ENCODE measurements around the gene UBE2E2. TPM values are rescaled to one million over a fixed set of nuclear protein-coding genes. Genes with fewer than 3 reads are reported as not detected.

Gene UBE2E2
- total RNA-seq, 1 donor from 2014 or later = 24.2 TPM

DNA sequence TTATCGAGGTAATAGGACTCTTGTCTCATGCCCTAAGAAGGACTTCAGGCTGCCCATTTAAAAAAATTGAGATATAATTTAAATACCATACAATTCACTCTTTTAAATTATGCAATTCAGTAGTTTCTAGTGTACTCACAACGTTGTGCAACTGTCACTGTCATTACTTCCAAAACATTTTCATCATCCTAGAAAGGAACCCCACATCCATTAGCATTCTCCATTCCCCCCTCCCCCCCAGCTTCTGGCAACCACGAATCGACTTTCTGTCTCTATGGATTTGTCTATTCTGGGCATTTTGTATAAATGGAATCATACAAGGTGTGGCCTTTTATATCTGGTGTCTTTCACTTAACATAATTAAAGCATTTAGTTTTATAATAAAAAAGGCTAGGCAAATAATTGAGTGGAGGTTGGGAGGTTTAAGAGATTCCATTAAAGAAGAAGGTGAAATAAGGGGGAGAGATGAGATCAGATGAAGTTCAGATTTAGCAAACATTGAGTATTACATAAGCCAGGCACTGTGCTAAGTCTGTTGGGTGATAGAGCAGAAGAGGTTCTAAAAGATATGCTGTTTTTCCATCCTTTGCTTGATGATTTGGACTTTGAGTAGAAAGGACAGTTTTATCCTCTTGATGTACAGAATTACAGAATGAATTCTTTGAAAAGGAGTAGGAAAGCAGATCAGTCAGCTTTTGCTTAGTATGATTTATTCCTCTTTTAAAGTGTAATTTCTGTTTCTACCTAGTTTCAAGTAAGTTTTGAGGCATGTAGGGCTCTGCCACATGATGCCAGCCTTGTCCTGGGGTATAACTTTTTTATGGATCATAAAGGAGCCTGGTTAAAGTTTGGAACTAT is 36.3 kb downstream of the UBE2E2 start:
- peaks cover 10% of the 10 kb centered on the region for H3K4me1 Mint-ChIP-seq
- no peaks in the 10 kb centered on the region for H3K36me3 Mint-ChIP-seq (ENCODE audit: low read depth)
- DNase-seq (ENCODE audit: low read depth, low spot score) = no peak
- H3K4me3 Mint-ChIP-seq = no peak overlapping the region
- no peaks in the 10 kb centered on the region for H3K9me3 Mint-ChIP-seq
- no peaks in the 10 kb centered on the region for H3K27me3 Mint-ChIP-seq (ENCODE audit: low read depth)
- TF ChIP-seq, protein P1, sequence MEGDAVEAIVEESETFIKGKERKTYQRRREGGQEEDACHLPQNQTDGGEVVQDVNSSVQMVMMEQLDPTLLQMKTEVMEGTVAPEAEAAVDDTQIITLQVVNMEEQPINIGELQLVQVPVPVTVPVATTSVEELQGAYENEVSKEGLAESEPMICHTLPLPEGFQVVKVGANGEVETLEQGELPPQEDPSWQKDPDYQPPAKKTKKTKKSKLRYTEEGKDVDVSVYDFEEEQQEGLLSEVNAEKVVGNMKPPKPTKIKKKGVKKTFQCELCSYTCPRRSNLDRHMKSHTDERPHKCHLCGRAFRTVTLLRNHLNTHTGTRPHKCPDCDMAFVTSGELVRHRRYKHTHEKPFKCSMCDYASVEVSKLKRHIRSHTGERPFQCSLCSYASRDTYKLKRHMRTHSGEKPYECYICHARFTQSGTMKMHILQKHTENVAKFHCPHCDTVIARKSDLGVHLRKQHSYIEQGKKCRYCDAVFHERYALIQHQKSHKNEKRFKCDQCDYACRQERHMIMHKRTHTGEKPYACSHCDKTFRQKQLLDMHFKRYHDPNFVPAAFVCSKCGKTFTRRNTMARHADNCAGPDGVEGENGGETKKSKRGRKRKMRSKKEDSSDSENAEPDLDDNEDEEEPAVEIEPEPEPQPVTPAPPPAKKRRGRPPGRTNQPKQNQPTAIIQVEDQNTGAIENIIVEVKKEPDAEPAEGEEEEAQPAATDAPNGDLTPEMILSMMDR (conservative IDR thresholded peaks at IDR 0.05) = no peak
- H3K27ac Mint-ChIP-seq (ENCODE audit: unreplicated experiment) = no peak overlapping the region

DNA sequence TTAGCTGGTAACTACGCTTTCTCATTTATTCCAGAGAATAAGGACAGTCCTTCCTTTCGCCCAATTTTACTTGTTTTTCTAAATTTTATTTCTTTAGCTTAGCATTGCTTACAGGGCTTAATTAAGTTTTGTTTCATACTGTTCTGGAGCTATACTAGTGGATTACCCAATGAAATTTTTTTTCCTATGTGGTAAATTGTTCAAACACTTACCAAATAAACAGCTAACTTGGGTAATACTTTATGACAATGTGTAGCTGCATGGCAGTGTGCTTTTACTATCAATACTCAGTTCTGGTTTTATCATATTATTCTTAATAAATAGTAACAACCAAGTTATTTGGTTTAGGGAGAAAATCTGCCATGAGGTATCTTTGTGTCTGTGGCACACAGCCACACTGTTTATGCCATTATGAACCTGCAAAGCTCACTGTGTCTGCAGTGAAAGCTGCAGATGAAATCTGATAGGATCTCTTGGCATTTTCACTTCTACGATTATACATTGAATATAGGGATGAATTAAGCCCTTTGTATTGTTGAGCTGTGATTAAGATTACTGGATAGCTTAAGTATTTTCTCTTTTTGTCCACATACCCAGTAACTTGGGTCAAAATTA is 37.2 kb downstream of the UBE2E2 start:
- Mint-ChIP-seq H3K27me3 (ENCODE audit: low read depth) (no peaks in the 10 kb centered on the region), H3K4me3 (no peak overlapping the region), H3K27ac (ENCODE audit: unreplicated experiment) (no peak overlapping the region), H3K4me1 (peaks cover 10% of the 10 kb centered on the region), H3K9me3 (no peaks in the 10 kb centered on the region), H3K36me3 (ENCODE audit: low read depth) (no peaks in the 10 kb centered on the region)
- no peak for DNase-seq (ENCODE audit: low read depth, low spot score)
- TF ChIP-seq, protein P1 (conservative IDR thresholded peaks at IDR 0.05) = no peak

GRCh38 chr3:23241256-23241655 is 38.1 kb downstream of the UBE2E2 start:
- TF ChIP-seq, protein P1 (conservative IDR thresholded peaks at IDR 0.05) = no peak
- Mint-ChIP-seq H3K9me3 (no peaks in the 10 kb centered on the region), H3K27ac (ENCODE audit: unreplicated experiment) (no peak overlapping the region), H3K27me3 (ENCODE audit: low read depth) (no peaks in the 10 kb centered on the region), H3K36me3 (ENCODE audit: low read depth) (no peaks in the 10 kb centered on the region), H3K4me1 (peaks cover 10% of the 10 kb centered on the region), H3K4me3 (no peak overlapping the region)
- DNase-seq (ENCODE audit: low read depth, low spot score) = no peak

GRCh38 chr3:23242106-23242505 is 39.0 kb downstream of the UBE2E2 start:
- TF ChIP-seq, protein P1 (conservative IDR thresholded peaks at IDR 0.05) = no peak
- DNase-seq (ENCODE audit: low read depth, low spot score) = no peak
- Mint-ChIP-seq H3K4me1 (peaks cover 10% of the 10 kb centered on the region), H3K27ac (ENCODE audit: unreplicated experiment) (no peak overlapping the region), H3K4me3 (no peak overlapping the region), H3K36me3 (ENCODE audit: low read depth) (no peaks in the 10 kb centered on the region), H3K9me3 (no peaks in the 10 kb centered on the region), H3K27me3 (ENCODE audit: low read depth) (no peaks in the 10 kb centered on the region)

DNA sequence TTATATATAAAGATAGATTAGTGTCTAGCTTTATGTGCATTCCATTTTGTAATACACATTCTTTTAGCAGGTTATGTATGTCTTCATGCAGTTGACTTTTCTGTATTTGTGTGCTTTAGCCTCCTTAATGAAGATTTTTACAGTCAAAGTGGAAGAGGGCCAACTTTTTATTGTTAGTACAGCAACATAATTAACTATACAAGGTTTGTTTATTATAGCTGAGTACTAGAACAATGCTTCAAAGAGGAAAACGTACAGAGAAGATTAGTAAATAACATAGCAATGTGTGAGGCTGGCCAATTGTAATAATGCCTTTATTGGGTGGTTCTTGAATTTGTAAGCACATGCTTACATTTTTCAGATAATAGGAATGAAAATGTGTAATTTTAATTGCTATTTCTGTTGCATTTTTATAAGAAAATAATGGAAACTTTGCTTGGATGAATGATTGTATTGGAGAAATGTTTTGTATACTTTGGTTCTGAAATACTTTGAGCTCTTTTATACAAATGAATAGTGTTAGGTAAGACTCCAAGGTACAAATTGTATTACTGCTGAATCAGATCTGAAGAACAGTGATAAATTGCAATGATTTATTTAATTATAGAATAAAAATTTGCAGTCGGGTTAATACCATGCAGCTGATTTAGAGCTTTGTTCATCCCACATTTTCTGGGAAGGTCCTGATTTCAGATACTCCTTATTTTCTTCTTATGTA is 41.4 kb downstream of the UBE2E2 start:
- DNase-seq (ENCODE audit: low read depth, low spot score) = no peak
- Mint-ChIP-seq H3K27me3 (ENCODE audit: low read depth) (no peaks in the 10 kb centered on the region), H3K9me3 (no peaks in the 10 kb centered on the region), H3K27ac (ENCODE audit: unreplicated experiment) (no peak overlapping the region), H3K4me3 (no peak overlapping the region), H3K36me3 (ENCODE audit: low read depth) (no peaks in the 10 kb centered on the region), H3K4me1 (peaks cover 10% of the 10 kb centered on the region)
- TF ChIP-seq, protein P1 (conservative IDR thresholded peaks at IDR 0.05) = no peak

Data from neural crest cell (in vitro differentiated cells).